SK-N-DZ (cell line): ENCODE measurements around the gene CD53.
"Not testable (repeated sequence)": the region's sequence is repeated elsewhere in the genome, so short reads cannot be mapped to it uniquely, and the experiment has no call there.

Source experiments
- DNase-seq: peaks from one replicate; pipeline ENCODE4 v3.0.0-alpha.2; 2015; ENCODE audit warnings: low spot score

Gene CD53

DNA sequence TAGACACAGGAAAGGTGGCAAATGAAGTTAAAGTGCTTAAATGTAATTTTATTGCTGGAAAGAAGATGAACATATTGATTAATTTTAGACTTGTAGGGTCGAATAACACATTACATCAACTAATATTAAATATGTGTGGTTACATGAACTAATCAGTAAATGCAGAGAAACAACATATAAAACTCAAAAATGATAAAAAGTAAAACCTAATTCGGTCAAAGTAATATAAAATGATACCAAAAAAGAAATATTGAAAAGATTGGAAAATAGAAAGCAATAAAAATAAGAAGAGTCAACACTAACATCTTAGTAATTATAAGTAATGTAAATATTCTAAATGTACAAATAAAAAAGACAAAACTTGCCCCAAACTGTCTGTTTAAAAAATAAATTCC lies 43.3 kb downstream of the CD53 start:
- no peak for DNase-seq

DNA sequence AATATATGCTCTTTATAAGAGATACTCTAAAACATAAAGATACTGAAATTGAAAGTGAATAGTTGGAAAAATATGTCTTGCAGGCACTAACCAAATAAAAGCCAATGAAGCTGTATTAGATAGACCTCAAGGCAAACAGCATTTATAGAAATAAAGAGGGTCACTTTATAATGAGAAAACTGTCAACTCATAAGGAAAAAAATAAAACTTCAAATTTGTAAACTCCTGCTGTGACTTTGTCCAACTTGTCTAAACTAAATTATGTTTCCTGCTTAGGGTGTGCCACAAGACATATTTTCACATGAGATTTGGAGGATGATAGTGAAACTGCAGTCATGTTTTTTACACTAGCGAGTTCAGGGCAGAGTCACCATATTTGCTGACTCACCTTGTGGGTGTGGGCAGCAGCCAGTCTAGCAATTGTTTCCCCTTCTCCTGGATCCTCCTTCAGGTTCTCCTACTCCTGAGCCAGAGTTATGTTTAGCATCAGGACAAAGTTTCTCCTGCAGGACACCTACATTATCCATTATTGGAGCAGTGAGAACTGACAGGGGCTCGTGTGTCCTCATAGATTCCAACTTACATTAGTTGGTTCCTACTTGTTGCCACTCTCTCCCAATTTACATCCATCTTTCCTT lies 43.8 kb downstream of the CD53 start:
- DNase-seq = no peak

DNA sequence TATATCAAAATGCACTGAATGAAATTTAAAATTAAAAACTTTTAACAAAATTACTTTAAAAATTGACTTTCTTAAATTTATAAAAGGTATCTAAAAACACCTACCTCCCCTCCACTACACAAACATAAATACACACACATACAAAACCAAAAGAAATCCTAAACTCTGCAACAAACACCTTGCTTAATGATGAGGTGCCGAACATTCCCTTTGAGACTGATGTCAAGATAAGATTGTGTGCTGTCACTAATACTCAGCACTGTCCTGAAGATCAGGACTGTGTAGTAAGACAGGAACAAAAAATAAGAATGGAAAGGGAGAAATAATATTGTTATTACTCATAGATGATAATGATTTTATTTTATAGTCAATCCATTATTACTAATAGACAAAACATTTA lies 45.1 kb downstream of the CD53 start:
- DNase-seq = no peak

DNA sequence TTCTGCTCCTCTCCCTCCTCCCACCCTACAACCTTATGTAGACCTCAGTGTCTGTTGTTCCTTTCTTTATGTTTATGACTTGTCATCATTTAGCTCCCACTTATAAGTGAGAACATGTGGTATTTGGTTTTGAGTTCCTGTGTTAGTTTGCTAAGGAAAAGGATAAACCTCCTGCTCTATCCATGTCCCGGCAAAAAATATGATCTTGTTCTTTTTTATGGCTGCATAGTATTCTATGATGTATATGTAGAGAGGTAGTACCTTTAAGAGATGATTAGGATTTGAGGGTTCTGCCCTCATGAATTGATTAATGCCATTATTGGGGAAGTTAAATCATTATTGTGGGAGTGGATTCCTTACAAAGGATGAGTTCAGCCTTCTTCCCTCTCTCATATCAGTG lies 49.0 kb downstream of the CD53 start:
- no peak for DNase-seq

DNA sequence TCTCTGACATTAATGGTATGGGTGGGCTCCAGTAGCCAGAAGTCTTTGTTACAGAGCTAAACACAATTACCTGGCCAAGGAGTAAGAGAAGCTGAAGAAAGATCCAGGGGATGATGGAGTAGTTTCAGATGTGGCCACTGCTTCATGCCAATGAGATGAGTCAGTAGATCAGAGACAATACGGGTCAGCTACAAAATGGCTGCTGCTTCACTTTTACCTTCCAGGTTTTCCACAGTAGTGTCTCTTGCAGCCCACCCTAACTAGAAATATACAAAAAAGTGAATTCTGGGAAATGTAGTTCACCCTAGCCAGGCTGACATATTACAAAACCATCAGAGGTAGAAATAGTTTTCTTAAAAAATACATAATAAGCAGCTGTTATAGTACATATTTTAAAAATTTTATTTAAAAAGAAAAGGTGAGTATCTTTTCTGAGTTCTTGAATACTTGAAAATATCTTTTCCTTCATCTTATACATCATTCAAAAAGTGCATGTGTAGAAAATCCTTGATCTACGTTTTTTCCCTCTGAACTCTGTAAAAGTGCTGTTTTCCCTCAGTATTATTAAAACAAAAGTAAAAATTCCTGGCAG lies 54.6 kb downstream of the CD53 start:
- DNase-seq = no peak

DNA sequence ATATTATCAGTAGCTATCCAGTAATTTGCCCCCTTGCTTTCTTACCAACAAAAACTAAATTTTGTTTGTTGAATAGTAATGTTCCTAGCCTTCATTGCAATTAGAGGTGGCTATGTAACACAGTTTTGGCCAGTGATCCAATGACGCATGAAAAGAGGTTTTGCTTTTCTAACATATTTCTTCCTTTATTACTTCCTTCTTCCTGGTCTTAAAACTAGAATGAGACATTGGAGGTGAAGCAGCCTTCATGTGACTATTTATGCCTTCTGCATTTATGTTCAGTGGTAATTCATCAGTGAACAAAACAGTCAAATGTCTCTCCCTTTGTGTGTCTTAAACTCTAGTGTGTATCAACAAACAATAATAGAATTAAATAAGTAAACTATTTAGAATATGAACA lies 55.2 kb downstream of the CD53 start:
- no peak for DNase-seq

DNA sequence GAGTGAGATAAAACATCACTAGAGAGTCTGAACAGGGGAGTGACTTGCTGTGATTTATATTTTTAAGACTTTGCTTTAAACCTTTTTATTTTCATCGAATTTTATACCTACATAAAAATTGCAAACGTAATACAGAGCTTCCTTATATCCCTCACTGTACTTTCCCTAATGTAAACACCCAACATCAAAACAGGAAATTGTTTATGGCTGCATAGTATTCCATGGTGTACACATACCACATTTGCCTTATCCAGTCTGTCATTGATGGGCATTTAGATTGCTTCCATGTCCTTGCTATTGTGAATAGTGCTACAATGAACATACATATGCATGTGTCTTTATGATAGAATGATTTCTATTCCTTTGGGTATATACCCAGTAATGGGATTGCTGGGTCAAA lies 56.0 kb downstream of the CD53 start:
- DNase-seq = no peak

DNA sequence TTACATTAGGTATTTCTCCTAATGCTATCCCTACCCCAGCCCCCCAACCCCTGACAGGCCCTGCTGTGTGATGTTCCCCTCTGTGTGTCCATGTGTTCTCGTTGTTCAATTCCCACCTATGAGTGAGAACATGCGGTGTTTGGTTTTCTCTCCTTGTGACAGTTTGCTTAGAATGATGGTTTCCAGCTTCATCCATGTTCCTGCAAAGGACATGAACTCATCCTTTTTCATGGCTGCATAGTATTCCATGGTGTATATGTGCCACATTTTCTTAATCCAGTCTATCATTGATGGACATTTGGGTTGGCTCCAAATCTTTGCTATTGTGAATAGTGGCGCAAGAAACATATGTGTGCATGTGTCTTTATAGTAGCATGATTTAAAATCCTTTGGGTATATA lies 58.1 kb downstream of the CD53 start:
- DNase-seq = not testable (repeated sequence)

DNA sequence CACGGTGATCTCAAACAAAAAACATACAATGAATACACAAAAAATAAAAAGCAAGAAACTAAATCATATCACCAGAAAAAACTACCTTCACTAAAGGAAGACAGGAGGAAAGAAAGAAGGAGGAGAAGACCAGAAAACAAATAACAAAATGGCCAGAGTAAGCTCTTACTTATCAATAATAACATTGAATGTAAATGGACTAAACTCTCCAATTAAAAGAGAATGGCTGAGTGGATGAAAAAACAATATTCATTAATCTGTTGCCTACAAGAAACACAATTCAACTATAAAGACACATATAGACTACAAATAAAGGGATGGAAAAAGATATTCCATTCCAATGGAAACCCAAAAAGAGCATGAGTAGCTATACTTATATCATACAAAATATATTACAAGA lies 63.6 kb downstream of the CD53 start:
- no peak for DNase-seq

DNA sequence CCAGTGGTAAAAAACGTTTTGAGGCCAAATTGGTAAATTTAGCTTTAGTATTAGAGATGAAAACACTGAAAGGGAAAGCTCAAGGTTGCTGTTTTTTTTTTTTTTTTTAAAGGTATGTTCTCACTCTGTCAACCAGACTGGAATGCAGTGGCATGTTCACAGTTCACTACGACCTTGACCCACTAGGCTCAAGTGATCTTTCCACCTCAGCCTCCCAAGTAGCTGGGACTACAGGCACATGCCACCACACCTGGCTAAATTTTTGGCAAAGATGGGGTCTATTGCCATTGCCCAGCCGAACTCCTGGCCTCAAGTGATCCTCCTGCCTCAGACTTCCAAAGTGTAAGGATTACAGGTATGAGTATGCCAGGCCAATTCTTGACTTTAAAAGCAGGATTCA lies 71.9 kb downstream of the CD53 start:
- DNase-seq = no peak

DNA sequence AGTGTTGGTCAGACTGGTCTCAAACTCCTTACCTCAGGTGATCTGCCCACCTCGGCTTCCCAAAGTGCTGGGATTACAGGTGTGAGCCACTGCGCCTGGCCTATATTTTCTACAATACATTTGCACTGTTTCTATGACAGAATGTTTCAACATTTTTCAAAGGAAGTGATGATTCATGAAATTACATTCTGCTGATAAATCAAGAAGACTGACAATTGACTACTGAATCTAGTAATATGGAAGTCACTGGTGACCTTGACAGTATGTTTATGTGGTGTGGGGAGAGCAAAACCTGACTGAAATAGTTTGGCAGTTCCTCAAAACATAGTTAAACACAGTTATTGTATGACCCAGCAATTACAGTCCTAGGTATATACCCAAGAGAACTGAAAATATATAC lies 72.7 kb downstream of the CD53 start:
- no peak for DNase-seq

DNA sequence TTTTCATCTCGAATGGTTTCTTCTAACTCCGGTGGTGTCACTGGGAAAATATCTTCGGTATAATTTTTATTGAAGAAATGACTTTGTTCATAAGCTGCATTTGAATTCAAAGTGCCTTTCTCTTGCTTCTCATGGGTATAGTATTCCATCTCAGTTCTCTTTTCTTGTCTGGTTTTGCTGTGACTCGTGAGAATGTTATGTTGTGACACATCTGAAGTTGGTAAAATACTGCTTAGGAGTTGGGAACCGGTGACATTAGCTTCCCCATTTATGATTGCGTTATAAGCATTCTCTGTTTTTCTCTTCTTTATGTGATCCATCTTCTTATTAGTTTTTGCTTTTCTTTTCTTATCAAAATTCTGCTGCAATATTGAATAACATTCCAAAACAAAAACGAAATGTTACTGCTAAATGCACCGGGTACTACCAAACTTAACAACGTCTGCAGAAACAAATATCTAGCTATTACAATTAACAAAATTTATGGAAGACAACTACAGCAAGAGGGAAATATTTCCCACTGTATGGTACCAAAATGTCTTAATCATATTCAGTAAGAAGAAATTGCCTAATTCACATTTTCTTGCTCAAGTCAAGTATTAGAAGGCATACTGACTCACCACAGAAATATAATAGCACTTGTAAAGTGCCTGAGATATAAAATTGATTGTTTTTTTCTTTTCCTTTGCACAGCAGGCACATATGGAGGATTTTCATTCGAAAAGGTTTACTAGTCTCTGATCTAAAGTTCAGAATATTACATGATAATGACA lies 75.3 kb downstream of the CD53 start:
- DNase-seq = no peak
